D721Med (cell line): ENCODE data around the gene ZPLD1.

ENCODE experiments used
- DNase-seq: peaks from one replicate; pipeline ENCODE4 v3.0.0; 2011; ENCODE audit warnings: low spot score; ENCODE audit not compliant: insufficient read length
- FAIRE-seq: peaks from 2 replicates; lab custom pipeline; 2011; peaks lifted over from hg19 to GRCh38; lab: Jason Lieb, UNC
- TF ChIP-seq, protein P1 (sequence below): IDR thresholded peaks from 2 replicates; pipeline ENCODE4 v1.5.1; 2012; ENCODE audit warnings: mild to moderate bottlenecking, control low read depth; ENCODE audit not compliant: insufficient read depth; ENCODE audit errors: missing control alignments

The ZPLD1 gene

DNA sequence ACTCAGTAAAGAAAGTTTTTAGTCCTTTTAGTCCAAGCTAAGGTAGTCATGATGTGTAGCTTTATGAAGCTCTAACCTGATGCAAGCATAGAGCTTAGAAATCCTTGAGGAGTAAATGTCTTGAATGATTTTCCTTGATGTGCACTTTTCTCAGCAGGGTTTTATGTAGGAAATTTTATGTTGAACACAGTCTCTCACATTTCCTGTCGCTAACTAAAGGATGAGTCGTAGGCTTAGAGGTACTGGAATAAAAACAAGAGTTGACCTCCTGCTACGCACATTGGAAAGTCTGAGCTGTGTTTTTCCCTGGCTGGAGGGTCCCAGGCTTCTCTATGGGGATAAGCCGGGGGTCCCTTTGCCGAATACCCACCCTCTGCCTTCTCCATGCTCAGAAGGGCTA lies 34.7 kb upstream of the ZPLD1 start:
- DNase-seq (no peak), FAIRE-seq (no peak)
- TF ChIP-seq, protein P1, sequence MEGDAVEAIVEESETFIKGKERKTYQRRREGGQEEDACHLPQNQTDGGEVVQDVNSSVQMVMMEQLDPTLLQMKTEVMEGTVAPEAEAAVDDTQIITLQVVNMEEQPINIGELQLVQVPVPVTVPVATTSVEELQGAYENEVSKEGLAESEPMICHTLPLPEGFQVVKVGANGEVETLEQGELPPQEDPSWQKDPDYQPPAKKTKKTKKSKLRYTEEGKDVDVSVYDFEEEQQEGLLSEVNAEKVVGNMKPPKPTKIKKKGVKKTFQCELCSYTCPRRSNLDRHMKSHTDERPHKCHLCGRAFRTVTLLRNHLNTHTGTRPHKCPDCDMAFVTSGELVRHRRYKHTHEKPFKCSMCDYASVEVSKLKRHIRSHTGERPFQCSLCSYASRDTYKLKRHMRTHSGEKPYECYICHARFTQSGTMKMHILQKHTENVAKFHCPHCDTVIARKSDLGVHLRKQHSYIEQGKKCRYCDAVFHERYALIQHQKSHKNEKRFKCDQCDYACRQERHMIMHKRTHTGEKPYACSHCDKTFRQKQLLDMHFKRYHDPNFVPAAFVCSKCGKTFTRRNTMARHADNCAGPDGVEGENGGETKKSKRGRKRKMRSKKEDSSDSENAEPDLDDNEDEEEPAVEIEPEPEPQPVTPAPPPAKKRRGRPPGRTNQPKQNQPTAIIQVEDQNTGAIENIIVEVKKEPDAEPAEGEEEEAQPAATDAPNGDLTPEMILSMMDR = no peak

DNA sequence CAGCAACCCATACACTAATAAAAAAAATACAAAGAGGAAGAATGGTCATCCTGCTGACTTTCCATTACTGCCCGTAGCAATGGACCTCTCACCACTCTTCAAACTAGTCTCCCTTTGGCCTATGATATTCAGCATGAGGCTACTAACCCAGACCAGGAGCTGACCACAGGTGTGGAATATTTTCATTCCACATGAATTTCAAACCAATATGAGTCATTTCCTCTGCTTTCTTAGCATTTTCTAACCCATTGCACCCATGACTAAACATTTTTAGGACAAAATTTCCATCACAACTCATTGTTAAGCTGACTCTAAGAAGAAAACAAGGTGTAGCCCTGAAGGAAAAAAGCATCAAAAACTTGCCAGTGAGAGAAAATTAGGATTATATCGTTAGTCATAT lies 34.0 kb upstream of the ZPLD1 start:
- FAIRE-seq (no peak), DNase-seq (no peak)
- TF ChIP-seq, protein P1 = no peak

DNA sequence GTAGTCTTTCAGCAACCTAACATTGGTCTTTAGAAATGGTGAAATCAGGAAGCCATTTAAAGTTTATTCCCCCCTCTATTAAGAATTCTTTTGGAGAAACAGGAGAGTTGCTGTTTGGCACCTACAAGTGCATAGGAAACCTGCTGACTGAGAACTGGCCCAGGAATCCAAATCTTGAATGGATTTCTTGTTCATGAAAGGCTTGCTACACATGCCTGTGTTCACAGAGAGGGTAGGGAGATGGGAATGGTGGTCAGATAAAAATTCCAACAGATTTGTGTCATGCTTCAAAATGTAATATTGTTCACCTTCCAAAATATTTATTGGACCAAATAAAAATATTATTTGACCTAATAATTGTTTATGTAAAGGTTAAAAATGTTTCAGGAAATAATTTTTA lies 24.2 kb upstream of the ZPLD1 start:
- TF ChIP-seq, protein P1 = no peak
- FAIRE-seq (no peak), DNase-seq (no peak)

DNA sequence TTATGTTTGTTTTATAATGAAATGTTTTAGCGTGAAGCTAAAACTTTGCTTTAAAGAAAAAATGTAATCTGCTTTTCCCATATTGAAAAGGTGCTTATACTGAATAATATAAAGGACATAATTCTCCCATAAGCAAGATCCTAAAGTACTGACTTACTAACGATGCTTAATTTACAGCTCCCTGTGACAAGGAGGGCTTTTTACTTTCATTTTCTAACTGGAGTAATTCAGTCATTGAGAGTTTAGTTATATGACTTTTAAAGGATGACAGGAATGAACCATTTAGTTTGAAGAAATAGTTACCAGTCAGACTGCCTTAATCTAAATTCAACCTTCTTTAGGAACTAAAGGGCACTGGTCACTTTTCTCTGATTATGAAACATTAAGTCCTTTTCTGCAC lies 19.3 kb upstream of the ZPLD1 start:
- FAIRE-seq (no peak), DNase-seq (no peak)
- TF ChIP-seq, protein P1 = no peak

DNA sequence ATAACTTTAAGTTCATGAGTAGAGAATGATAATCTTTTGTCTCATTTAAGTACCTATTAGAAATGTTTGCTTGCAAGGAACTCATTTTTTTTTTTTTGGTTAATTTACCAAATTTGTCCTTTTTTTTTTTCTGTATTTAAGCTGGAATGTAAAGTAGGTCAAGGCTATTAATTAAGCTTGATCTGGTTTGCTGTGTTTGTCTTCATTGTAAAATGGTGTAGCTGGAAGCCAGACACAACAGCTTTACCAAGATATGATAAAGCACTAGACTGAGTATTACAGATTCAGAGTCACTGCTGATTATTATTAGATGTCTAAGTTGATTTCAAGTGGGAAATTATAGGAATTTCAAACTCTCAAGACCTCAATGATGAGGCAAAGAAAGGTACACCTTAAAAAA lies 15.0 kb upstream of the ZPLD1 start:
- no peak for DNase-seq

DNA sequence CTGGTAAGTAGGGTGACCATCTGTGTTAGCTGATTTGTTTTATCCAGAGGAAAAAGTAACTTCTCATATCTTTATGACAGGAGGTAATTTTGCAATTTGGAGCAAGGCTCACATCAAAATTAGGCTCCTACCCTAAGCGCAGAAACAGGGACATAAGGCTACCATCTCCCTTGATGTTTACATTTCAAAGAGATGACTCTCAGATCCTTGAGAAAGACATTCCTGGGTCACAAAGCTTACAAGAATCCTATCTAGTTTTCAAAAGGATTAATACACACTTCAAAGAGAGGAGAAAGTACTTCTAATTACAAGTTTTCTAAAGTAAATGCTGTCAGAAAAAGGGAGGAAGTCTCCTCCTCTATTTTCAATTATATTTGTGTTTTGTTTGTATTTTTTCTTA lies 7.0 kb downstream of the ZPLD1 start:
- no peak for DNase-seq

More for the DNA sequence above, 15.0 kb upstream of the ZPLD1 start:
- FAIRE-seq = no peak
- TF ChIP-seq, protein P1 = no peak

DNA sequence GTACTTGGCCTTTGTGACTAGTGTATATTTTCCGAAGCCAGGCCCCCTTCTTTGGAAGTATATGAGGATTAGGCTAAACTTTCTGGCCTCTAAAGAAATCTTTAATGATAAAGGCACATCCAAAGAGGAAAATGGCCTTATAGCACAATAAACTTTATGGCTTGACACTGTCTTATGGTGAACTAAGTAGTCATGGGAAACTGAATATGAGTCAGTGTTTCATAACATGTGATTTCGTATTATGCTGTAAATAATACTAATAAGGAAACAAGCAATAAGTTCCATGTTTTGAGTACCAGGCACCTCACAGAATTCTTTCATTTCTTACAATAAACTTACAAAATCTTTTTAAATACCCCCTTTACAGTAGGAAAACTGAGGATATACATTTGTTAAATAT lies 8.2 kb downstream of the ZPLD1 start:
- FAIRE-seq = no peak
- no peak for DNase-seq
- TF ChIP-seq, protein P1 = no peak

More for the DNA sequence above, 7.0 kb downstream of the ZPLD1 start:
- no peak for FAIRE-seq
- TF ChIP-seq, protein P1 = no peak
